B cell (primary cell): ENCODE results near the gene SFTPB. TPM values are rescaled to one million over a fixed set of nuclear protein-coding genes. Genes with fewer than 3 reads are reported as not detected.

Source experiments
- ATAC-seq: fragments of 200-7000 bp; cut with Tn5 transposase; one replicate; pipeline ENCODE4 v1.10.0; 2021; ENCODE audit warnings: low read depth, mild to moderate bottlenecking, moderate number of reproducible peaks, moderate library complexity
- CTCF ChIA-PET: fragments of 350-600 bp; sonication (Branson Sonifier 250); formaldehyde crosslinking; loops from one replicate; lab custom pipeline; 2021; ENCODE audit warnings: antibody characterized with exemption, inconsistent platforms; lab: Charles Lee
- POLR2A ChIA-PET: fragments of 350-600 bp; sonication (Branson Sonifier 250); formaldehyde crosslinking; loops from one replicate; lab custom pipeline; 2021; ENCODE audit warnings: antibody characterized with exemption; lab: Charles Lee
- DNase-seq: peaks from one replicate; pipeline ENCODE4 v3.0.0; 2013
- H2AFZ ChIP-seq: 2 replicates; pipeline ENCODE4 v1.6.1; 2012; ENCODE audit warnings: mild to moderate bottlenecking, low read depth, low read length; ENCODE audit not compliant: insufficient read depth, poor library complexity, severe bottlenecking
- H3K27ac ChIP-seq, 2 donors: 1 replicate in 1 of 2; 2 replicates in 1 of 2; pipeline ENCODE4 v1.5.1; 2012 to 2013; ENCODE audit warnings: low read length in 2 of 2, mild to moderate bottlenecking in 2 of 2, moderate library complexity in 1 of 2
- H3K27me3 ChIP-seq, 4 experiments: fragments of 200-600 bp in 1 of 4; sonication (generic) in 1 of 4; replicated peaks in 1 of 4; 1 replicate in 2 of 4; 2 replicates in 2 of 4; pipeline versions ENCODE4 v1.6.1 to v1.7.0; 2013 to 2016; ENCODE audit warnings: low read length in 3 of 4, mild to moderate bottlenecking in 2 of 4, mixed read lengths in 1 of 4, moderate library complexity in 1 of 4; ENCODE audit not compliant: insufficient read depth in 4 of 4, control insufficient read depth in 3 of 4; ENCODE audit errors: control extremely low read depth in 1 of 4
- H3K36me3 ChIP-seq, 2 experiments: replicated peaks in 1 of 2; 1 replicate in 1 of 2; 2 replicates in 1 of 2; pipeline versions ENCODE4 v1.6.1 to v1.7.1; 2013; ENCODE audit warnings: low read length in 1 of 2; ENCODE audit not compliant: insufficient read depth in 2 of 2, control insufficient read depth in 1 of 2; ENCODE audit errors: control extremely low read depth in 1 of 2, extremely low read depth in 1 of 2
- H3K4me1 ChIP-seq, 2 donors: fragments of 200-600 bp in 1 of 2; sonication (generic) in 1 of 2; 1 replicate in 1 of 2; 2 replicates in 1 of 2; pipeline versions ENCODE4 v1.5.1 to v1.6.1; 2013 to 2017; ENCODE audit warnings: low read length in 2 of 2; ENCODE audit not compliant: control insufficient read depth in 2 of 2, insufficient read depth in 2 of 2
- H3K4me2 ChIP-seq: replicated peaks from 2 replicates; pipeline ENCODE3; 2012; ENCODE audit warnings: mild to moderate bottlenecking, low read depth, low read length; ENCODE audit not compliant: poor library complexity, severe bottlenecking
- H3K4me3 ChIP-seq, 5 experiments: fragments of 200-600 bp in 1 of 5; sonication (generic) in 1 of 5; 1 replicate in 3 of 5; 2 replicates in 2 of 5; pipeline versions ENCODE4 v1.5.1 to v1.7.0; 2011 to 2016; ENCODE audit warnings: low read length in 4 of 5, mild to moderate bottlenecking in 4 of 5, low read depth in 2 of 5, control low read depth in 1 of 5, moderate library complexity in 1 of 5; ENCODE audit not compliant: insufficient read depth in 1 of 5; ENCODE audit errors: control extremely low read depth in 1 of 5, extremely low read depth in 1 of 5
- H3K79me2 ChIP-seq: fragments of 200-600 bp; sonication (generic); one replicate; pipeline ENCODE4 v1.6.0; 2016; ENCODE audit warnings: low read length; ENCODE audit not compliant: control insufficient read depth, insufficient read depth
- H3K9ac ChIP-seq: fragments of 200-600 bp; sonication (generic); 2 replicates; pipeline ENCODE4 v1.6.1; 2017; ENCODE audit warnings: mild to moderate bottlenecking, low read length, moderate library complexity
- H3K9me3 ChIP-seq, 3 donors: one replicate each; pipeline versions ENCODE4 v1.6.1 to v1.7.1; 2013; ENCODE audit warnings: low read length in 2 of 3; ENCODE audit not compliant: control insufficient read depth in 2 of 3, insufficient read depth in 1 of 3; ENCODE audit errors: control extremely low read depth in 1 of 3
- H4K20me1 ChIP-seq: 2 replicates; pipeline ENCODE4 v1.6.0; 2012; ENCODE audit warnings: mild to moderate bottlenecking, low read length; ENCODE audit not compliant: insufficient read depth, control insufficient read depth, poor library complexity, severe bottlenecking
- H3K27ac Mint-ChIP-seq: one replicate; pipeline ENCODE4 v1.8.0; 2021; ENCODE audit warnings: mixed read lengths
- H3K27me3 Mint-ChIP-seq: one replicate; pipeline ENCODE4 v1.8.0; 2021; ENCODE audit warnings: mixed read lengths
- H3K4me1 Mint-ChIP-seq: one replicate; pipeline ENCODE4 v1.8.0; 2021; ENCODE audit warnings: mixed read lengths
- H3K4me3 Mint-ChIP-seq: one replicate; pipeline ENCODE4 v1.8.0; 2021; ENCODE audit warnings: mixed read lengths
- H3K9me3 Mint-ChIP-seq: one replicate; pipeline ENCODE4 v1.8.0; 2022; ENCODE audit warnings: mixed read lengths; ENCODE audit not compliant: insufficient read depth
- EZH2 ChIP-seq: IDR thresholded peaks from 2 replicates; pipeline ENCODE4 v1.6.1; 2012; ENCODE audit warnings: borderline replicate concordance, low read depth, mild to moderate bottlenecking, moderate library complexity, low read length; ENCODE audit not compliant: insufficient read depth, poor library complexity, severe bottlenecking
- WGBS: methylation state at CpG from one replicate; pipeline ENCODE4 v1.1.5; 2013; ENCODE audit warnings: missing lambda C conversion rate; ENCODE audit not compliant: insufficient coverage; 5-methylcytosine and 5-hydroxymethylcytosine counted together
- intact Hi-C: fragments of 100-400 bp; cut with micrococcal nuclease; formaldehyde crosslinking; loops from one replicate; pipeline ENCODE4 v1.10.0; 2022
- polyA plus RNA-seq: library from polyadenylated mRNA; depleted of rRNA; stranded (reverse); fragments of >200 nt; gene quantifications from 2 replicates; pipeline ENCODE4 v1.2.3, GENCODE V29; 2012
- total RNA-seq, 2 donors: library from RNA; stranded (reverse); fragments of 120-200 nt in 1 of 2; gene quantifications; 1 replicate in 1 of 2; 2 replicates in 1 of 2; pipeline versions ENCODE4 v1.2.3 to v1.2.4, GENCODE V29; 2013 to 2022
- TF ChIP-seq, protein P1 (sequence below): fragments of 200-600 bp; IDR thresholded peaks from one replicate; pipeline ENCODE4 v1.8.0; 2022; ENCODE audit warnings: antibody characterized with exemption, mild to moderate bottlenecking

Gene SFTPB
- total and polyA plus RNA-seq, 2 donors (not counting 1 experiment from before 2014, with no cell fraction given): not detected

DNA sequence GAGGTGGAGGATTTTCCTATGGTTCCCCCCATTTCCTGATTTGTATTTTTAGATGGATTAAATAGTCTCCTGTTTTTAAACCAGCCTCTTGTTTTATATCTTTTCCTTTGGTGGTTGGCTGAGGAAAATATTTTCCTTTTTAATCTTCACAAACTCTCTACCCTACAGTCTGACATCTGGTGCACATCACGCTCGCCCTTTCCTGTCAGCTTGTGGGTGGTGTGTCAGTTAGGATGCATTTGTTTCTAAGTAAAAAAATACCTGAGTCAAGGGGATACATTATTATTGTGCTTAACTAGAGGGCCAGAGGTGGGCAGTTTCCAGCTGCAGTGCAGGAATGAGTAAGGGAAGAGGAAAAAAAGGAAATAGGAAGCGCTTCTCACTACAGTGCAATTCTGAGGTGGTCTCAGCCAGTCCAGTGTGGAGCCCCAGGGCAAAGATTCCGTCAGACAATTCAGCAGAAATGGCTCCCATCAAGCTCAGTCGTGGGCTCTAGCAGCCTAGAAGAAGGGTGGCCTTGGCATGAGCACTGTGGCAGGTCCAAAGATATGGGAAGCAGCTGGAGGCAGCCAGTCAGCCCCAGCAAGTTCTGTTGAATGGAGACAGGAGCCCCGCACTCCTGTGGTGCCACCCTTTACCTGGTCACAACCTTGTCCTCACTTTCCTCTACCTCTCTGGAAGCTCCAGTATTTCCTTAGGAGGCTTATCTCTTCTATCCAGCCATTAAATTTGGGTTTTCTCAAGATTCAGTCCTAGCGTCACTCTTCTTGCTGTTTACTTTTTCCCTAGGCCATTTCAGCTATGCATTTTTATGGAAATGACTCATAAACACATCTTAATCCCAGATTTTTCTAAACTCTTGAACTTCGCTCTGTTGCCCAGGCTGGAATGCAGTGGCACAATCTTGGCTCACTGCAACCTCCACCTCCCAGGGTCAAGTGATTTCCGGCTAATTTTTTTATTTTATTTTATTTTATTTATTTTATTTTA, 18.5 kb downstream of the SFTPB start:
- Histone ChIP-seq H3K36me3 (peaks cover 5 to 84% of the 10 kb centered on the region in 2 experiments), H3K79me2 (no peaks in the 10 kb centered on the region), H3K4me2 (no peak overlapping the region), H3K4me1 (peaks cover 18 to 26% of the 10 kb centered on the region in 2 donors), H2AFZ (no peak overlapping the region), H3K27ac (no peak overlapping the region), H3K9me3 (no peaks in the 10 kb centered on the region), H3K27me3 (no peaks in the 10 kb centered on the region), H3K9ac (no peak overlapping the region), H3K4me3 (no peak overlapping the region), H4K20me1 (peaks cover 27% of the 10 kb centered on the region)
- POLR2A ChIA-PET: no interaction called here
- no peak for ATAC-seq
- WGBS: 96% methylated on average over 5 of the region's 9 CpGs
- intact Hi-C loops: no loop called here
- Mint-ChIP-seq H3K27me3 (no peaks in the 10 kb centered on the region), H3K27ac (no peak overlapping the region), H3K4me1 (peaks cover 22% of the 10 kb centered on the region), H3K9me3 (no peaks in the 10 kb centered on the region), H3K4me3 (no peak overlapping the region)
- CTCF ChIA-PET: interaction anchor here (0.6 to 3.0 kb wide), 6 partner anchors 12 to 230 kb away, joined by 3 to 28 read pairs (median 4); no protein-coding TSS in a partner anchor
- DNase-seq: no peak
- no peak for TF ChIP-seq EZH2
- TF ChIP-seq, protein P1, sequence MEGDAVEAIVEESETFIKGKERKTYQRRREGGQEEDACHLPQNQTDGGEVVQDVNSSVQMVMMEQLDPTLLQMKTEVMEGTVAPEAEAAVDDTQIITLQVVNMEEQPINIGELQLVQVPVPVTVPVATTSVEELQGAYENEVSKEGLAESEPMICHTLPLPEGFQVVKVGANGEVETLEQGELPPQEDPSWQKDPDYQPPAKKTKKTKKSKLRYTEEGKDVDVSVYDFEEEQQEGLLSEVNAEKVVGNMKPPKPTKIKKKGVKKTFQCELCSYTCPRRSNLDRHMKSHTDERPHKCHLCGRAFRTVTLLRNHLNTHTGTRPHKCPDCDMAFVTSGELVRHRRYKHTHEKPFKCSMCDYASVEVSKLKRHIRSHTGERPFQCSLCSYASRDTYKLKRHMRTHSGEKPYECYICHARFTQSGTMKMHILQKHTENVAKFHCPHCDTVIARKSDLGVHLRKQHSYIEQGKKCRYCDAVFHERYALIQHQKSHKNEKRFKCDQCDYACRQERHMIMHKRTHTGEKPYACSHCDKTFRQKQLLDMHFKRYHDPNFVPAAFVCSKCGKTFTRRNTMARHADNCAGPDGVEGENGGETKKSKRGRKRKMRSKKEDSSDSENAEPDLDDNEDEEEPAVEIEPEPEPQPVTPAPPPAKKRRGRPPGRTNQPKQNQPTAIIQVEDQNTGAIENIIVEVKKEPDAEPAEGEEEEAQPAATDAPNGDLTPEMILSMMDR: no peak

DNA sequence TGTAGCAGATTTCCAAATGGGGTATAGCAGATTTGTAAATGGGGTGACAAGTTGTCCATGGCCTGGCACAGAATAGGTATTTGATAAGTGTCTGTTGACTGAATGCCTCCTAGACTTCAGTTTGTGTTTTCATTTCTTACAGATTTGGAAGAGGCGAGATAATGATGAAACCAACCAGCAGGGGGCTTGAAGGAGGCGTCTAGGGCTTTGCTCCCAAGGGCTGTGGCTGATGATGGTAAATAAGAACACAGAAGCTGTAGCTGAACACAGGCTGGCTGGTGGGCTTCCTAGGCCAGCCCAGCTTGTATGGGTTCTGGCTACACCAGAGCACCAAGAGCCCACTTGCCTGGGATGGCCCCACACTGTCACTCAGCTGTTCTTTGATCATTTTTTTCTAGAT, 19.4 kb downstream of the SFTPB start:
- Histone ChIP-seq H3K4me2 (peak overlapping the region; percentile 7), H3K79me2 (no peaks in the 10 kb centered on the region), H3K4me1 (peaks cover 18 to 26% of the 10 kb centered on the region in 2 donors), H3K9ac (no peak overlapping the region), H3K36me3 (peaks cover 5 to 86% of the 10 kb centered on the region in 2 experiments), H3K4me3 (no peak overlapping the region), H3K27me3 (no peaks in the 10 kb centered on the region), H3K27ac (peak overlapping the region in 1 of 2 donors; percentile 1), H2AFZ (no peak overlapping the region), H4K20me1 (peaks cover 29% of the 10 kb centered on the region), H3K9me3 (no peaks in the 10 kb centered on the region)
- Mint-ChIP-seq H3K4me1 (peaks cover 22% of the 10 kb centered on the region), H3K27ac (no peak overlapping the region), H3K9me3 (no peaks in the 10 kb centered on the region), H3K27me3 (no peaks in the 10 kb centered on the region), H3K4me3 (peak overlapping the region; percentile 2)
- 64% methylated on average over 2 of the region's 2 CpGs for WGBS
- CTCF ChIA-PET: interaction anchor here (1.0 to 3.0 kb wide), 6 partner anchors 12 to 229 kb away, joined by 3 to 28 read pairs (median 4); no protein-coding TSS in a partner anchor
- TF ChIP-seq EZH2: no peak
- TF ChIP-seq, protein P1: peak; percentile 69
- peak; percentile 35 for ATAC-seq
- intact Hi-C loops: loop anchor here (1.0 kb wide), 1 partner anchor 11 kb away; no protein-coding TSS in a partner anchor
- peak; percentile 52 for DNase-seq
- POLR2A ChIA-PET: no interaction called here
